ENCODE measurements around the gene SNAP47.

The SNAP47 gene

DNA sequence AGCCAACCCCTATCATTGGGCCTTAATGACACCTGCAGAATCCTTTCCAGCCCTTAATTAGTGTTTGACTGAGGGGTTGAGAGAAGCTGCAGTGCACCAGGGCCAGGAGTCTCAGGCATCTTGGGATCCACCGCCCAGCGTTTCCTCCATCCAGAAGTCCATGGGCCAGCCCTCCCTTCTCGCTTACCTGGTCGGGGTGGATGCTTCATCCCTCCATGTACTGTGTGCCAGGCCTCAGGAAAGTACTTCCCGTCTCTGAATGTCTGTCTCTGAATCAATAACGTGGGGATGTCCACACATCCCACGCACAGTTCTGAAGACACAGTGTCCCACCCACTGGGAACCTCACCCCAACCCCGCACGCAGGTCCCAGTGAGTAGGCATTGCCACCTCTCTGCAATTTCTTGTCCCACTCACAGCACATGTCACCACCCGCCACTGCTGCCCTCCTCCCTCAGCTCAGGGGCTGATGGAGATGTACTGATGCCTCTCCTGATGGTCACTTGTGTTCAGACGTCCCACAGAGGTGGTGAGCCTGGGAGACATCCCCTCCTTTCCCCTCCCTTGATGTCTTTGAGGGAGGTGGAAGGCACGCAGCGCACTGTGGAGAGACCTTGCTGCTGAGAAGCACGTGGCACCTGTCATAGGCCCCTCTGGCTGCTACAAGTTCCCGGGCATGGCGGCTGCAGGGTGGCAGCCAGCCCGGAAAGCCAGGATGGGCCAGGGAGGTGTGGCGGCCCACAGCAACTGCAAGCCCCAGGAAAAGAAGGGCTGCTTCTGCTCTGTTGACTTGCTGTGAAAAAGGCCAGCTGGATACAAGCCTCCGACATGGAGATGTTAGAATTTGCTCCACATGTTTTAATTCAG is 50.8 kb downstream of the SNAP47 start:
- Histone ChIP-seq H4K20me1 (ENCODE audit: control insufficient read depth, insufficient read depth, low read depth, low read length) (no peaks in the 10 kb centered on the region), H3K9me2 (replicated peaks; ENCODE audit: control insufficient read depth, low read length) (no peaks in the 10 kb centered on the region), H3K36me3 (ENCODE audit: control insufficient read depth, low read length) (no peaks in the 10 kb centered on the region), H3F3A (ENCODE audit: control insufficient read depth, insufficient read depth) (no peaks in the 10 kb centered on the region), H3K4me2 (ENCODE audit: low read length) (no peak overlapping the region), H3K9me3 (ENCODE audit: control insufficient read depth, insufficient read depth, low read length) (no peaks in the 10 kb centered on the region), H3K4me3 (ENCODE audit: low read length) (no peak overlapping the region), H3K79me2 (ENCODE audit: control insufficient read depth, low read length) (no peaks in the 10 kb centered on the region), H3K27ac (ENCODE audit: low read depth, low read length) (no peak overlapping the region), H3K4me1 (ENCODE audit: control insufficient read depth, low read length) (peaks cover 18% of the 10 kb centered on the region), H3K27me3 (ENCODE audit: control insufficient read depth, low read length) (peaks cover 11% of the 10 kb centered on the region)
- no peak for TF ChIP-seq EZH2phosphoT487 (IDR thresholded peaks at IDR 0.05; ENCODE audit: borderline replicate concordance, low read length)
- TF ChIP-seq, protein P1, sequence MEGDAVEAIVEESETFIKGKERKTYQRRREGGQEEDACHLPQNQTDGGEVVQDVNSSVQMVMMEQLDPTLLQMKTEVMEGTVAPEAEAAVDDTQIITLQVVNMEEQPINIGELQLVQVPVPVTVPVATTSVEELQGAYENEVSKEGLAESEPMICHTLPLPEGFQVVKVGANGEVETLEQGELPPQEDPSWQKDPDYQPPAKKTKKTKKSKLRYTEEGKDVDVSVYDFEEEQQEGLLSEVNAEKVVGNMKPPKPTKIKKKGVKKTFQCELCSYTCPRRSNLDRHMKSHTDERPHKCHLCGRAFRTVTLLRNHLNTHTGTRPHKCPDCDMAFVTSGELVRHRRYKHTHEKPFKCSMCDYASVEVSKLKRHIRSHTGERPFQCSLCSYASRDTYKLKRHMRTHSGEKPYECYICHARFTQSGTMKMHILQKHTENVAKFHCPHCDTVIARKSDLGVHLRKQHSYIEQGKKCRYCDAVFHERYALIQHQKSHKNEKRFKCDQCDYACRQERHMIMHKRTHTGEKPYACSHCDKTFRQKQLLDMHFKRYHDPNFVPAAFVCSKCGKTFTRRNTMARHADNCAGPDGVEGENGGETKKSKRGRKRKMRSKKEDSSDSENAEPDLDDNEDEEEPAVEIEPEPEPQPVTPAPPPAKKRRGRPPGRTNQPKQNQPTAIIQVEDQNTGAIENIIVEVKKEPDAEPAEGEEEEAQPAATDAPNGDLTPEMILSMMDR (IDR thresholded peaks at IDR 0.05; ENCODE audit: low read depth, low read length, poor library complexity, severe bottlenecking) = no peak

DNA sequence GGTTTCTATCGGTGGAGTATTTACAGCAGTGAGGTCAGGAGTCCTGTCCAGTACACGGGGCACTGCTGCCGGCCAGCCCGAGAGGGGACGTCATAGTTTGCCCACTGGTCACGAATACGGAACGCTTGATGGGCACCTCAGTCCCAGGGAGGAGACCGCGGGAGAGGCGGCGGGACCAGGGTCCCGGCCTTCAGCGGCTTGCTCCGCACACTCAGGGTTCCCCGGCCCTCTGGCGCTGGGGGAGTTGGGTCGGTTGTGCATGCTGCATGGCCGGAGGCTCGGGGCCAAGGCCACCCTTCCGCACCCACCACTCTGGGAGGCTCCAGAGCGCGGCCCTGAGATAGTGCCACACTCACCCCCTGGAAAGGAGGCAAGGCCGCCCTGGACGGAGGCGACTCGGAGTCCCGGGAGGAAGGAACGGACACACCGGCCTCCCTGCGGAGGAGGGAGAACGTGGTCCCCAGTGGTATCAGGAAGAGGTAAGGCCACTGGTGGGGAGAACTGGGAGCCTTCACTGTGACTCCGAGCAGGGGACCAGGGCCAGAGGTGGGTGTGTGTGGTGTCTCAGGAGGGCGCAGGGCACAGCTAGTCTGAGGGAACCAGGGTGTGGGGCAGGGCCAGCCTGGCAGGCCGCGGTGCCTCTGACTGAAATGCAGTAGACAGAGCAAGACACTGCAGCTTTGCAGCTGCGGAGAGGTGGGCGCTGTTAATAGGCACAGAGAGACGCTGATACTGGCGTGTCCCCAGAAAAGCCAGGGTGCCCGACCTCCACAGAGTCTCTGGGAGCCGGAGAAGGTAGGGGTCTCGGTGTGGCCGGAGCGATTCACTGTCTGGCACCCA is 51.7 kb downstream of the SNAP47 start:
- Histone ChIP-seq H3K4me3 (ENCODE audit: low read length) (peak overlapping the region; percentile 58), H3K9me2 (replicated peaks; ENCODE audit: control insufficient read depth, low read length) (no peaks in the 10 kb centered on the region), H4K20me1 (ENCODE audit: control insufficient read depth, insufficient read depth, low read depth, low read length) (no peaks in the 10 kb centered on the region), H3K79me2 (ENCODE audit: control insufficient read depth, low read length) (no peaks in the 10 kb centered on the region), H3K4me2 (ENCODE audit: low read length) (peak overlapping the region; percentile 65), H3K36me3 (ENCODE audit: control insufficient read depth, low read length) (no peaks in the 10 kb centered on the region), H3F3A (ENCODE audit: control insufficient read depth, insufficient read depth) (no peaks in the 10 kb centered on the region), H3K27me3 (ENCODE audit: control insufficient read depth, low read length) (peaks cover 11% of the 10 kb centered on the region), H3K27ac (ENCODE audit: low read depth, low read length) (no peak overlapping the region), H3K9me3 (ENCODE audit: control insufficient read depth, insufficient read depth, low read length) (no peaks in the 10 kb centered on the region), H3K4me1 (ENCODE audit: control insufficient read depth, low read length) (peaks cover 18% of the 10 kb centered on the region)
- TF ChIP-seq, protein P1 (IDR thresholded peaks at IDR 0.05; ENCODE audit: low read depth, low read length, poor library complexity, severe bottlenecking) = no peak
- no peak for TF ChIP-seq EZH2phosphoT487 (IDR thresholded peaks at IDR 0.05; ENCODE audit: borderline replicate concordance, low read length)

DNA sequence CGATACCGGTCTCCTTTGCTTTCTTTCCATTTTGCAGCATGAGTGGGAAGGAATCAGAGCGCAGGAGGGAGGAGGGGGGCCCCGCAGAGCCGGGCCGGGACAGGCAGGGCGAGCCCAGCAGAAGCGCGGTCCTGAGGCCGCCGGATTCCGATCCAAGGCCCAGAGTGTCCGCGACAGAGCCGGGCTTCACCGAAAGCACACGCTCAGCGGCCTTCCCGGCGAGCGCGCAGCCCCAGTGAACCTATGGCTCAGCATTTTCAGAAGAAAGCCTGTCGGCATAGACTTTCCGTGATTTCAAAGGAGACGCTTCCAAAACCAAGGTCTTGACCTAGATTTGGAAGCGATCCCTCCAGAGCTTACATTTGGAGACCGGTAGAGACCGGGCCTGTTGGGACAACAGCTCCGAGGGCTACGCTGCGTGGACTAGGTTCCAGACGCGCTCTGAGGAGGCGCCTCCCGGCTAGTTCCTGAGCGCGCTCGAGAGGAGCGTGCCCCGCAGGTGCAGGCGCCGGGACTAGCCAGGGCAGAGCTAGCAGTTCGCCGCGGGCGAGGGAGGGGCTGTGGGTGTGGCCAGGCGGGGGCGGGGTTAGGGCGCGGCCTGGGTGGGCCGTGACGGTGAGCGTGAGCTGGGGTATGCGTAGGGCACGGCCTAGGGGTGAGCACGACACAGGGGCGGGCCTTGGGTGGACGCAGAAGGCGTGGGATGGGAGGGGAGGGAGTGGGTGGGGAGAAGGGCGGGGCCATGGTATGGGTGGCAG is 52.5 kb downstream of the SNAP47 start:
- no peaks in the 10 kb centered on the region for H3K9me2 ChIP-seq (replicated peaks; ENCODE audit: control insufficient read depth, low read length)
- peak overlapping the region; percentile 65 for H3K4me2 ChIP-seq (ENCODE audit: low read length)
- H3K27ac ChIP-seq (ENCODE audit: low read depth, low read length) = no peak overlapping the region
- no peaks in the 10 kb centered on the region for H3K36me3 ChIP-seq (ENCODE audit: control insufficient read depth, low read length)
- no peaks in the 10 kb centered on the region for H3F3A ChIP-seq (ENCODE audit: control insufficient read depth, insufficient read depth)
- no peak for TF ChIP-seq EZH2phosphoT487 (IDR thresholded peaks at IDR 0.05; ENCODE audit: borderline replicate concordance, low read length)
- TF ChIP-seq, protein P1 (IDR thresholded peaks at IDR 0.05; ENCODE audit: low read depth, low read length, poor library complexity, severe bottlenecking) = no peak
- peaks cover 11% of the 10 kb centered on the region for H3K27me3 ChIP-seq (ENCODE audit: control insufficient read depth, low read length)
- no peaks in the 10 kb centered on the region for H3K9me3 ChIP-seq (ENCODE audit: control insufficient read depth, insufficient read depth, low read length)
- H3K4me3 ChIP-seq (ENCODE audit: low read length) = peak overlapping the region; percentile 58
- H3K79me2 ChIP-seq (ENCODE audit: control insufficient read depth, low read length) = no peaks in the 10 kb centered on the region
- peaks cover 18% of the 10 kb centered on the region for H3K4me1 ChIP-seq (ENCODE audit: control insufficient read depth, low read length)
- no peaks in the 10 kb centered on the region for H4K20me1 ChIP-seq (ENCODE audit: control insufficient read depth, insufficient read depth, low read depth, low read length)
